NCI-H524 (cell line): ENCODE results near the gene PRAME.
"Not testable (repeated sequence)": the region's sequence is repeated elsewhere in the genome, so short reads cannot be mapped to it uniquely, and the experiment has no call there.

Experiments used
- DNase-seq, 2 experiments: peaks; one replicate each; lab custom pipeline; 2025; lab: John Stamatoyannopoulos, UW

Gene PRAME

GRCh38 chr22:22581524-22581923 is 22.5 kb upstream of the PRAME start:
- DNase-seq = not testable (repeated sequence)

- no peak for DNase-seq
Measured at GRCh38 chr22:22579869-22580604, 21.0 kb upstream of the PRAME start.

GRCh38 chr22:22578702-22579424 is 19.8 kb upstream of the PRAME start:
- peak in 1 of 2 experiments; percentile 43 for DNase-seq

- DNase-seq = no peak
Measured at GRCh38 chr22:22576989-22577427, 17.9 kb upstream of the PRAME start.

GRCh38 chr22:22576244-22576988 is 17.4 kb upstream of the PRAME start:
- peak; percentile 18 to 66 for DNase-seq

- DNase-seq = no peak
Measured at GRCh38 chr22:22574361-22574760, 15.3 kb upstream of the PRAME start.

GRCh38 chr22:22573047-22573889 is 14.2 kb upstream of the PRAME start:
- no peak for DNase-seq

- DNase-seq = no peak
Measured at GRCh38 chr22:22571862-22572261, 12.8 kb upstream of the PRAME start.

GRCh38 chr22:22571429-22571828 is 12.4 kb upstream of the PRAME start:
- peak in 1 of 2 experiments; percentile 9 for DNase-seq

GRCh38 chr22:22569218-22569617 is 10.2 kb upstream of the PRAME start:
- no peak for DNase-seq

- no peak for DNase-seq
Measured at GRCh38 chr22:22565981-22566380, 6.9 kb upstream of the PRAME start.

GRCh38 chr22:22558071-22558971 is 744 bp downstream of the PRAME start:
- DNase-seq = no peak

- DNase-seq = no peak
Measured at GRCh38 chr22:22556995-22557925, 1.8 kb downstream of the PRAME start.

- no peak for DNase-seq
Measured at GRCh38 chr22:22556578-22556977, 2.5 kb downstream of the PRAME start.

- DNase-seq = no peak
Measured at GRCh38 chr22:22555596-22555995, 3.5 kb downstream of the PRAME start.

- DNase-seq = no peak
Measured at GRCh38 chr22:22554587-22555284, 4.3 kb downstream of the PRAME start.

- DNase-seq = peak in 1 of 2 experiments; percentile 47
Measured at GRCh38 chr22:22553735-22554586, 5.1 kb downstream of the PRAME start.

- DNase-seq = no peak
Measured at GRCh38 chr22:22553141-22553540, 5.9 kb downstream of the PRAME start.
